ENCODE measurements around the gene TAF7.
A peak's percentile ranks its signal among the peaks of the same experiment; 100 is the strongest.

- TF ChIP-seq RCOR1 (conservative IDR thresholded peaks at IDR 0.05; ENCODE audit: low read depth, low read length) (no peak), CTCF (IDR thresholded peaks at IDR 0.05 in 2 of 3, conservative IDR thresholded peaks at IDR 0.05 in 1 of 3; ENCODE audit: control insufficient read depth in 2 of 3, extremely low read depth in 1 of 3, insufficient read depth in 1 of 3, low read depth in 3 of 3, low read length in 3 of 3) (peak in 1 of 3 experiments; percentile 2; a peak in 1 of 6 replicates), NRF1 (conservative IDR thresholded peaks at IDR 0.05; ENCODE audit: low read depth, low read length) (no peak), TCF7 (IDR thresholded peaks at IDR 0.05; ENCODE audit: borderline replicate concordance) (no peak), POLR2AphosphoS5 (IDR thresholded peaks at IDR 0.05; ENCODE audit: low read length) (no peak), POLR2A (IDR thresholded peaks at IDR 0.05; ENCODE audit: low read depth, low read length) (no peak), CEBPB (IDR thresholded peaks at IDR 0.05; ENCODE audit: borderline replicate concordance in 1 of 2, low read depth in 2 of 2, low read length in 2 of 2) (no peak), TCF12 (IDR thresholded peaks at IDR 0.05; ENCODE audit: low read depth, low read length) (no peak)
These were observed 23.4 kb upstream of the TAF7 start for GRCh38 chr5:141343953-141344463.
